ENCODE measurements around the gene ALDH1L1.

The ALDH1L1 gene

GRCh38 chr3:126125781-126126251 is 54.6 kb downstream of the ALDH1L1 start:
- TF ChIP-seq CTCF (conservative IDR thresholded peaks at IDR 0.05; ENCODE audit: low read length), result no peak
- DNase-seq (ENCODE audit: low read depth), result no peak

GRCh38 chr3:126125341-126125740 is 55.0 kb downstream of the ALDH1L1 start:
- TF ChIP-seq CTCF (conservative IDR thresholded peaks at IDR 0.05; ENCODE audit: low read length), result no peak
- no peak for DNase-seq (ENCODE audit: low read depth)

More at GRCh38 chr3:126125781-126126251, 54.6 kb downstream of the ALDH1L1 start:
- no peak overlapping the region for H3K4me3 ChIP-seq (ENCODE audit: low read length)

GRCh38 chr3:126124896-126125295 is 55.5 kb downstream of the ALDH1L1 start:
- TF ChIP-seq CTCF (conservative IDR thresholded peaks at IDR 0.05; ENCODE audit: low read length), result no peak
- DNase-seq (ENCODE audit: low read depth), result no peak
- H3K4me3 ChIP-seq (ENCODE audit: low read length), result no peak overlapping the region

More at GRCh38 chr3:126125341-126125740, 55.0 kb downstream of the ALDH1L1 start:
- no peak overlapping the region for H3K4me3 ChIP-seq (ENCODE audit: low read length)

GRCh38 chr3:126124148-126124868 is 56.1 kb downstream of the ALDH1L1 start:
- no peak for DNase-seq (ENCODE audit: low read depth)
- H3K4me3 ChIP-seq (ENCODE audit: low read length), result no peak overlapping the region
- no peak for TF ChIP-seq CTCF (conservative IDR thresholded peaks at IDR 0.05; ENCODE audit: low read length)

GRCh38 chr3:126121632-126122031 is 58.8 kb downstream of the ALDH1L1 start:
- DNase-seq (ENCODE audit: low read depth), result no peak
- no peak for TF ChIP-seq CTCF (conservative IDR thresholded peaks at IDR 0.05; ENCODE audit: low read length)
- no peak overlapping the region for H3K4me3 ChIP-seq (ENCODE audit: low read length)

GRCh38 chr3:126121074-126121473 is 59.3 kb downstream of the ALDH1L1 start:
- no peak overlapping the region for H3K4me3 ChIP-seq (ENCODE audit: low read length)
- TF ChIP-seq CTCF (conservative IDR thresholded peaks at IDR 0.05; ENCODE audit: low read length), result no peak
- DNase-seq (ENCODE audit: low read depth), result no peak

- H3K4me3 ChIP-seq (ENCODE audit: low read length), result no peak overlapping the region
- TF ChIP-seq CTCF (conservative IDR thresholded peaks at IDR 0.05; ENCODE audit: low read length), result no peak
- no peak for DNase-seq (ENCODE audit: low read depth)
Observed at GRCh38 chr3:126119976-126120375, 60.4 kb downstream of the ALDH1L1 start.
